Measurements from ENCODE around the gene MT1HL1.

The MT1HL1 gene

DNA sequence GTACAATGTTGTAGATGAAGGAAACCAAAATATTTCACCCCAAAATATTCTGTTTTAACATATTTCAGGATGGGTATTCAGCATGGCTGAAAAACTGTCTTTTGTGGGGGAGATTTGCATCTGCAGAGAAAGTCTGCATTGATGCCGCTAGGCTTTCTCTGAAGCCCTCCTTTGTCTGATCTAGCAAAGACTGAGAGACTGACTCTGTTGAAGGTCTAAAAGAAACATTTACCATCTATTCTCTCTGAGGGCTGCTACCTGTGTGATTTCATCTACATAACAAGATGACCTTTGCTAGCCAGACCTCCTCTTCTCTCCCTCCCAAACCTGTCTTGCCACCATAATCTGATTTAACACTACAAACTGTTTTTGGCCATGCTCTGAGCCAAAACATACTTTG, 12.4 kb upstream of the MT1HL1 start:
- H3K27me3 ChIP-seq (replicated peaks): no peaks in the 10 kb centered on the region
- TF ChIP-seq, protein P1, sequence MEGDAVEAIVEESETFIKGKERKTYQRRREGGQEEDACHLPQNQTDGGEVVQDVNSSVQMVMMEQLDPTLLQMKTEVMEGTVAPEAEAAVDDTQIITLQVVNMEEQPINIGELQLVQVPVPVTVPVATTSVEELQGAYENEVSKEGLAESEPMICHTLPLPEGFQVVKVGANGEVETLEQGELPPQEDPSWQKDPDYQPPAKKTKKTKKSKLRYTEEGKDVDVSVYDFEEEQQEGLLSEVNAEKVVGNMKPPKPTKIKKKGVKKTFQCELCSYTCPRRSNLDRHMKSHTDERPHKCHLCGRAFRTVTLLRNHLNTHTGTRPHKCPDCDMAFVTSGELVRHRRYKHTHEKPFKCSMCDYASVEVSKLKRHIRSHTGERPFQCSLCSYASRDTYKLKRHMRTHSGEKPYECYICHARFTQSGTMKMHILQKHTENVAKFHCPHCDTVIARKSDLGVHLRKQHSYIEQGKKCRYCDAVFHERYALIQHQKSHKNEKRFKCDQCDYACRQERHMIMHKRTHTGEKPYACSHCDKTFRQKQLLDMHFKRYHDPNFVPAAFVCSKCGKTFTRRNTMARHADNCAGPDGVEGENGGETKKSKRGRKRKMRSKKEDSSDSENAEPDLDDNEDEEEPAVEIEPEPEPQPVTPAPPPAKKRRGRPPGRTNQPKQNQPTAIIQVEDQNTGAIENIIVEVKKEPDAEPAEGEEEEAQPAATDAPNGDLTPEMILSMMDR (IDR thresholded peaks at IDR 0.05; ENCODE audit: low read depth, low read length, missing control alignments): no peak
- no peaks in the 10 kb centered on the region for H3K36me3 ChIP-seq (replicated peaks)
- H3K4me3 ChIP-seq (ENCODE audit: low read depth, low read length): no peak overlapping the region
- DNase-seq: no peak
- in situ Hi-C loops (cut with HindIII; ENCODE audit: low pct_ligation_motif_present, low sequenced_read_pairs): no loop called here
- H3K27ac ChIP-seq: no peak overlapping the region

DNA sequence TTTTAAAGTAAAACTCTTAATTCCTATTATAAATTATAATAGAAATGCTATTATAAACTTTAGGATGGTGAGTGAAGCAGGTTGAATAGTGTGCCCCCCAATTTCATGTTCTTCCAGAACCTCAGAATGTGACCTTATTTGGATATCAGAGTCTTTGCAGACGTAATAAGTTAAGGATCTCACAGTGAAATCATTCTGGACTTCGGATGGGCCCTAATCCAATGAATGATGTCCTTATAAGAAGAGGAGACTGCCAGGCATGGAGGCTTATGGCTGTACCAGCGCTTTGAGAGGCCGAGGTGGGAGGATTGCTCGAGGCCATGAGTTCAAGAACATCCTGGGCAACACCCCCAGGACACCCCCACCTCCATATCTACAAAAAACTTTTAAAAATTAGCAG, 9.4 kb upstream of the MT1HL1 start:
- TF ChIP-seq, protein P1 (IDR thresholded peaks at IDR 0.05; ENCODE audit: low read depth, low read length, missing control alignments): no peak
- H3K27me3 ChIP-seq (replicated peaks): no peaks in the 10 kb centered on the region
- no peaks in the 10 kb centered on the region for H3K36me3 ChIP-seq (replicated peaks)
- no peak overlapping the region for H3K4me3 ChIP-seq (ENCODE audit: low read depth, low read length)
- no peak overlapping the region for H3K27ac ChIP-seq
- DNase-seq: no peak
- in situ Hi-C loops (cut with HindIII; ENCODE audit: low pct_ligation_motif_present, low sequenced_read_pairs): no loop called here

DNA sequence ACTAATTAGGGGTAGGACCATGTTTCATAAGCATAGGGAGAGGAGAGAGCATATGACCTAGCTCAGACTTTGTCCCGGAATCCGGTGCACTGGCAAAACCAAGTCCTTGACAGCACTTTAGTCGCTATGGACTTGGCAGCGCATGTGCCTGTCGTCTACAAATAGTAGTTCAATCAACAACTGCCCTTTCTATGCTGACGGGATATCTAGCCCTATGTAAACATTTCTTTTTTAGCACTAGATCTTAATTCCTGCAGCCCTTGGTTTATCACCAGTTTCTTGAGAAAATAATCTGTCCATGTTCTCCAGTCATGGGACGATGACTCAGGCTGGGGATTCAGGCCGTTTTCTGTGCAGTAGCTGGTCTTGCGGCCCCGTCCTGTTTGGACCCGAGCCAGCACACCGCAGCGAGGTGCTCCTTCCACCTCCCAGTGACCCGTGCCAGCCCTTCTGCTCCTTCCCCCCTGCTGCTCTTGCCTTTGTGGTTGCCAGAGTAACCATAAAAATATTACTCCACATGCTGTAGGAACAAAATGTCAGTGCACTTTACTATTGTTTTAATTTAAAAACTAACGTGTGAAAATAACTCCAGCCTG, 8.6 kb upstream of the MT1HL1 start:
- Histone ChIP-seq H3K4me3 (ENCODE audit: low read depth, low read length) (no peak overlapping the region), H3K27me3 (replicated peaks) (no peaks in the 10 kb centered on the region), H3K36me3 (replicated peaks) (no peaks in the 10 kb centered on the region), H3K27ac (peak overlapping the region; percentile 35)
- in situ Hi-C loops (cut with HindIII; ENCODE audit: low pct_ligation_motif_present, low sequenced_read_pairs): no loop called here
- peak; percentile 89 for DNase-seq
- TF ChIP-seq, protein P1 (IDR thresholded peaks at IDR 0.05; ENCODE audit: low read depth, low read length, missing control alignments): no peak

DNA sequence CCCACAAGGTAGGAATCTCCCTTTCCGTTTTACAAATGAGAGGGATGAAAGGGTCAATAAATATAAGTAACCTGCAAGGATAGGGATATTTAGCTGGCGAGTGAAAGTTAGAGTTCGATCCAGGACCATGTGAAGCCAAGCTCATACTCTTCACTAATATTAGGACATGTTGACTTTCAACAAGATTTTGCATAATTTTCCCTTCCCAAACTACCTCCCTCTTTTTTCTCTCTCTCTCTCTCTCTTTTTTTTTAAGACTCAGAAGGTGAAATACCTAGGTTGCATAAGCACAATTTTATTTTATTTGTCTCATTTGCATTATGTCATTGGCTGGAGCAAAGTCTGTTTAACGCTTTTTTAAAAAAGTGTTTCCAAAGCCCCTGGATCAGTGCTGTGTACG, 8.1 kb upstream of the MT1HL1 start:
- no peak for DNase-seq
- TF ChIP-seq, protein P1 (IDR thresholded peaks at IDR 0.05; ENCODE audit: low read depth, low read length, missing control alignments): no peak
- Histone ChIP-seq H3K36me3 (replicated peaks) (no peaks in the 10 kb centered on the region), H3K4me3 (ENCODE audit: low read depth, low read length) (no peak overlapping the region), H3K27ac (peak overlapping the region; percentile 35), H3K27me3 (replicated peaks) (no peaks in the 10 kb centered on the region)
- in situ Hi-C loops (cut with HindIII; ENCODE audit: low pct_ligation_motif_present, low sequenced_read_pairs): no loop called here

DNA sequence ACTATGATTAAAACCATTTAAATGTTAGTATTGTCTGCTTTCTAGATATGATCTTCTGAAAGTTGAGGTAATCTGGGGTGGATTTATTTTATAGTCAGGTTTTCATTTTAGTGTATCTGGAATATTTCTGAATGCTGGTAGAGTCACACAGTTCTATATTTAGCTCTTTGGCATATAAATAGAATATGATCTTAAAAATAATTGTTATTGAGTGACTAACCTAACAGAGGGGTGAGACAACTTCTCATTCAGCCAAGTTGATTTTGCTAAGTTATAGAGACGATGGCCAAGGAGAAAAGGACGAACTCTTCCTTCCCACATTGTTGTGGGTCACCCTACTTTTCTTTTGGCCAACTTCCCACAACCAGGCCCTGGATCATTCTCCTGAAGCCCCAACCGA, 7.2 kb upstream of the MT1HL1 start:
- in situ Hi-C loops (cut with HindIII; ENCODE audit: low pct_ligation_motif_present, low sequenced_read_pairs): no loop called here
- DNase-seq: no peak
- H3K27ac ChIP-seq: no peak overlapping the region
- no peaks in the 10 kb centered on the region for H3K27me3 ChIP-seq (replicated peaks)
- H3K4me3 ChIP-seq (ENCODE audit: low read depth, low read length): no peak overlapping the region
- H3K36me3 ChIP-seq (replicated peaks): no peaks in the 10 kb centered on the region
- TF ChIP-seq, protein P1 (IDR thresholded peaks at IDR 0.05; ENCODE audit: low read depth, low read length, missing control alignments): no peak

DNA sequence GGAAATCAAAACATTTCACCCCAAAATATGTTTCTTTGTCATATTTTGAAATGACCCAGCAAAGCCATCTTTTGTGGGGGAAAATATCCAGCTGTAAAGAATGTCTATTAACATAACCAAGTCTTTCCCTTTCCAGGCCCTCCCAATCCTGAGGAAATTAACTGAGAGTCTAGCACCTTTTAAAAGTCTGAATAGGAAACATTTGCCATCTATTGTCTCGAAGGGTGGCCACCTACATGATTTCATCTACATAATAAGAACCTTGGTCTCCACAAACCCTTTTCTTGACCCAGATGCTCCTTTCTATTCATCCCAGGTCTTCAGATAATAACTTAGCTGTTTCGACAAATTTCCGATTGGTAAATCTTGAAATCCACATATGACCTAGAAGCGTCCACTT, 5.4 kb upstream of the MT1HL1 start:
- TF ChIP-seq, protein P1 (IDR thresholded peaks at IDR 0.05; ENCODE audit: low read depth, low read length, missing control alignments): no peak
- no peak for DNase-seq
- in situ Hi-C loops (cut with HindIII; ENCODE audit: low pct_ligation_motif_present, low sequenced_read_pairs): no loop called here
- H3K36me3 ChIP-seq (replicated peaks): no peaks in the 10 kb centered on the region
- H3K27me3 ChIP-seq (replicated peaks): no peaks in the 10 kb centered on the region
- H3K27ac ChIP-seq: no peak overlapping the region
- H3K4me3 ChIP-seq (ENCODE audit: low read depth, low read length): no peak overlapping the region
